DOHH2 (cell line): ENCODE results near the gene CEP85.
A peak's percentile ranks its signal among the peaks of the same experiment; 100 is the strongest.

Experiments used
- H3F3A ChIP-seq: fragments of 200-600 bp; sonication (generic), shearing (Covaris generic); 2 replicates; pipeline ENCODE4 v1.6.0; 2016; ENCODE audit warnings: antibody characterized with exemption, mild to moderate bottlenecking; ENCODE audit not compliant: control insufficient read depth, insufficient read depth
- H3K27ac ChIP-seq: fragments of 200-600 bp; sonication (generic); 2 replicates; pipeline ENCODE4 v1.5.1; 2014; ENCODE audit warnings: low read depth, mild to moderate bottlenecking, low read length, moderate library complexity
- H3K27me3 ChIP-seq: fragments of 200-600 bp; sonication (generic); 2 replicates; pipeline ENCODE4 v1.6.1; 2014; ENCODE audit warnings: mild to moderate bottlenecking, low read length, mixed read lengths; ENCODE audit not compliant: control insufficient read depth
- H3K36me3 ChIP-seq: fragments of 200-600 bp; sonication (generic); 2 replicates; pipeline ENCODE4 v1.6.1; 2014; ENCODE audit warnings: mild to moderate bottlenecking, low read length, moderate library complexity, mixed read lengths; ENCODE audit not compliant: control insufficient read depth
- H3K4me1 ChIP-seq: fragments of 200-600 bp; sonication (generic); 2 replicates; pipeline ENCODE4 v1.6.1; 2014; ENCODE audit warnings: mild to moderate bottlenecking, low read length, mixed read lengths; ENCODE audit not compliant: control insufficient read depth
- H3K4me2 ChIP-seq: fragments of 200-600 bp; sonication (generic); 2 replicates; pipeline ENCODE4 v1.6.0; 2014; ENCODE audit warnings: mild to moderate bottlenecking, low read length, moderate library complexity
- H3K4me3 ChIP-seq: fragments of 200-600 bp; sonication (generic); 2 replicates; pipeline ENCODE4 v1.5.1; 2014; ENCODE audit warnings: mild to moderate bottlenecking, low read length, mixed read lengths
- H3K79me2 ChIP-seq: fragments of 200-600 bp; sonication (generic); 2 replicates; pipeline ENCODE4 v1.6.1; 2014; ENCODE audit warnings: mild to moderate bottlenecking, low read length, mixed read lengths; ENCODE audit not compliant: control insufficient read depth
- H3K9me2 ChIP-seq: fragments of 200-600 bp; sonication (generic); replicated peaks from 2 replicates; pipeline ENCODE4 v1.6.1; 2014; ENCODE audit warnings: mild to moderate bottlenecking, low read length, mixed read lengths; ENCODE audit not compliant: control insufficient read depth
- H3K9me3 ChIP-seq: fragments of 200-600 bp; sonication (generic); 2 replicates; pipeline ENCODE4 v1.6.1; 2014; ENCODE audit warnings: antibody characterized with exemption, low read length, mixed read lengths; ENCODE audit not compliant: control insufficient read depth, insufficient read depth
- H4K20me1 ChIP-seq: fragments of 200-600 bp; sonication (generic); 2 replicates; pipeline ENCODE4 v1.6.0; 2014; ENCODE audit warnings: low read depth, mild to moderate bottlenecking, antibody characterized with exemption, low read length, moderate library complexity; ENCODE audit not compliant: control insufficient read depth, insufficient read depth
- CTCF ChIP-seq: fragments of 200-600 bp; sonication (generic); IDR thresholded peaks from one replicate; pipeline ENCODE4 v1.5.1; 2014; ENCODE audit warnings: antibody characterized with exemption, mild to moderate bottlenecking, low read depth, low read length; ENCODE audit not compliant: poor library complexity, severe bottlenecking
- EZH2phosphoT487 ChIP-seq: fragments of 200-600 bp; sonication (generic); IDR thresholded peaks from 2 replicates; pipeline ENCODE4 v1.6.1; 2017; ENCODE audit warnings: borderline replicate concordance, mild to moderate bottlenecking, antibody characterized with exemption, low read length, moderate library complexity, mixed read lengths

CEP85 gene

GRCh38 chr1:26286064-26286416 is 52.0 kb downstream of the CEP85 start:
- Histone ChIP-seq H3K79me2 (no peaks in the 10 kb centered on the region), H3K4me2 (no peak overlapping the region), H3F3A (peaks cover 42% of the 10 kb centered on the region), H3K27ac (peak overlapping the region; percentile 98), H4K20me1 (no peaks in the 10 kb centered on the region), H3K9me2 (no peaks in the 10 kb centered on the region), H3K27me3 (no peaks in the 10 kb centered on the region), H3K4me3 (no peak overlapping the region), H3K4me1 (peaks cover 64% of the 10 kb centered on the region), H3K36me3 (peaks cover 22% of the 10 kb centered on the region), H3K9me3 (no peaks in the 10 kb centered on the region)
- TF ChIP-seq CTCF (no peak), EZH2phosphoT487 (no peak)

DNA sequence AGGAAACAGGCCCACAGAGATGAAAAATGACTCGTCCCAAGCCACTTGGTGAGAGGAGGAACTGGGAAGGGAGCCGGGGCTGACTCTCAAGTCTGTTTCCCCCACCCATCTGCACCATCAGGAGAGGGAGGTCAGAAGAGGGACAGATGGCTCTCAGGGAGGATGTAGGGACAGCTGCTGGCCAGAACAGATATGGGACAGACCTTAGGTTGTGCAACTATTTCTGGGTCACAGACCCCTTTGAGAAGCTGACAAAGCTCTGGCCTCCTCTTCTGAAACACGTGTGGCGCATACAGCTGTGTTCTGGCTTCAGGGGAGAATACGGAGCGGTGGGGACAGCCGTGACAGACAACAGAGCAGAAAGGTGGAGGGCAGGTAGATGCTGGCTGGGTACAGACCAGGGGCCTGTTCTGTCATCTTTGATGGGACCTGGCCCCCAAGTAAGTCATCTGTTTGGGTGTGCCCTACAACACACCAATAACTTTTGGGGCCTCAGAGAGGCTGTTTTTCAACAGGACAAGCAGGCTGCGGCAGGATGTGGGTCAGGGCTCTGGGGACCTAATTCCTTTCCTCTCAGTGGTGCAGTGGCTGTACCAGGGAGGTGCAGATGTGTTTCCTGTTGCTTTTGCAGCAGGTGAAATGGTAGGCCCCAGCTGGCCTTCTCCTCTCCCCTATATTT is 53.2 kb downstream of the CEP85 start:
- Histone ChIP-seq H3F3A (peaks cover 45% of the 10 kb centered on the region), H3K4me3 (peak overlapping the region; percentile 58), H3K9me2 (no peaks in the 10 kb centered on the region), H4K20me1 (no peaks in the 10 kb centered on the region), H3K27me3 (no peaks in the 10 kb centered on the region), H3K4me1 (peaks cover 75% of the 10 kb centered on the region), H3K9me3 (no peaks in the 10 kb centered on the region), H3K36me3 (peaks cover 28% of the 10 kb centered on the region), H3K4me2 (peak overlapping the region; percentile 77), H3K79me2 (no peaks in the 10 kb centered on the region), H3K27ac (peak overlapping the region; percentile 98)
- TF ChIP-seq EZH2phosphoT487 (no peak), CTCF (no peak)

GRCh38 chr1:26287811-26288210 is 53.8 kb downstream of the CEP85 start:
- Histone ChIP-seq H3K4me2 (peak overlapping the region; percentile 77), H3K27ac (peak overlapping the region; percentile 98)

More at GRCh38 chr1:26287811-26288210, 53.8 kb downstream of the CEP85 start:
- Histone ChIP-seq H4K20me1 (no peaks in the 10 kb centered on the region), H3F3A (peaks cover 47% of the 10 kb centered on the region), H3K79me2 (no peaks in the 10 kb centered on the region), H3K4me3 (peak overlapping the region; percentile 58), H3K9me2 (no peaks in the 10 kb centered on the region), H3K4me1 (peaks cover 82% of the 10 kb centered on the region), H3K9me3 (no peaks in the 10 kb centered on the region), H3K36me3 (peaks cover 28% of the 10 kb centered on the region), H3K27me3 (no peaks in the 10 kb centered on the region)
- TF ChIP-seq EZH2phosphoT487 (no peak), CTCF (no peak)
